Chondrocyte (in vitro differentiated cells): Measurements from ENCODE around the gene GC. TPM values are rescaled to one million over a fixed set of nuclear protein-coding genes. Genes with fewer than 3 reads are reported as not detected.
A peak's percentile ranks its signal among the peaks of the same experiment; 100 is the strongest.
"Not testable (repeated sequence)": the region's sequence is repeated elsewhere in the genome, so short reads cannot be mapped to it uniquely, and the experiment has no call there.

Experiments
- DNase-seq: peaks from one replicate; pipeline ENCODE4 v3.0.0; 2021; ENCODE audit warnings: mixed read lengths, low spot score
- H3K27ac Mint-ChIP-seq: one replicate; pipeline ENCODE4 v1.8.0; 2021; ENCODE audit warnings: mild to moderate bottlenecking, moderate library complexity, mixed read lengths; ENCODE audit not compliant: unreplicated experiment
- H3K27me3 Mint-ChIP-seq: 2 replicates; pipeline ENCODE4 v1.8.0; 2021; ENCODE audit warnings: low read depth, mixed read lengths
- H3K36me3 Mint-ChIP-seq: 2 replicates; pipeline ENCODE4 v1.8.0; 2021; ENCODE audit warnings: low read depth, mixed read lengths
- H3K4me1 Mint-ChIP-seq: 2 replicates; pipeline ENCODE4 v1.8.0; 2021; ENCODE audit warnings: low read depth, mild to moderate bottlenecking, mixed read lengths
- H3K4me3 Mint-ChIP-seq: one replicate; pipeline ENCODE4 v1.8.0; 2021; ENCODE audit warnings: mild to moderate bottlenecking, moderate library complexity, mixed read lengths; ENCODE audit not compliant: unreplicated experiment
- H3K9me3 Mint-ChIP-seq: 2 replicates; pipeline ENCODE4 v1.8.0; 2021; ENCODE audit warnings: low read depth, mixed read lengths
- CTCF ChIP-seq: fragments of 200-600 bp; sonication (generic); IDR thresholded peaks from 2 replicates; pipeline ENCODE4 v1.5.0; 2021; ENCODE audit warnings: antibody characterized with exemption, mild to moderate bottlenecking, moderate library complexity
- total RNA-seq: library from RNA; stranded (reverse); gene quantifications from 3 replicates; pipeline ENCODE4 v1.2.1, GENCODE V29; 2021

The GC gene
- total RNA-seq, 1 donor from 2014 or later: not detected

GRCh38 chr4:71765821-71766383, 18.0 kb downstream of the GC start:
- no peak for TF ChIP-seq CTCF
- H3K9me3 Mint-ChIP-seq: no peaks in the 10 kb centered on the region
- DNase-seq: no peak
- H3K27ac Mint-ChIP-seq: peak overlapping the region; percentile 15
- H3K27me3 Mint-ChIP-seq: peaks cover 41% of the 10 kb centered on the region
- H3K4me3 Mint-ChIP-seq: no peak overlapping the region
- no peaks in the 10 kb centered on the region for H3K4me1 Mint-ChIP-seq
- peaks cover 1% of the 10 kb centered on the region for H3K36me3 Mint-ChIP-seq

GRCh38 chr4:71765350-71765749, 18.5 kb downstream of the GC start:
- no peaks in the 10 kb centered on the region for H3K9me3 Mint-ChIP-seq
- H3K4me1 Mint-ChIP-seq: no peaks in the 10 kb centered on the region
- peaks cover 43% of the 10 kb centered on the region for H3K27me3 Mint-ChIP-seq
- no peak for DNase-seq
- no peak overlapping the region for H3K4me3 Mint-ChIP-seq
- peaks cover 1% of the 10 kb centered on the region for H3K36me3 Mint-ChIP-seq
- no peak for TF ChIP-seq CTCF
- no peak overlapping the region for H3K27ac Mint-ChIP-seq

- TF ChIP-seq CTCF: no peak
- no peak overlapping the region for H3K27ac Mint-ChIP-seq
- no peak for DNase-seq
- H3K27me3 Mint-ChIP-seq: peaks cover 22% of the 10 kb centered on the region
- H3K4me3 Mint-ChIP-seq: no peak overlapping the region
- no peaks in the 10 kb centered on the region for H3K4me1 Mint-ChIP-seq
- H3K9me3 Mint-ChIP-seq: no peaks in the 10 kb centered on the region
- no peaks in the 10 kb centered on the region for H3K36me3 Mint-ChIP-seq
Observed at GRCh38 chr4:71752383-71753042, 31.4 kb downstream of the GC start.

- H3K4me3 Mint-ChIP-seq: no peak overlapping the region
- DNase-seq: no peak
- H3K4me1 Mint-ChIP-seq: no peaks in the 10 kb centered on the region
- H3K36me3 Mint-ChIP-seq: no peaks in the 10 kb centered on the region
- no peak for TF ChIP-seq CTCF
- no peaks in the 10 kb centered on the region for H3K9me3 Mint-ChIP-seq
- H3K27me3 Mint-ChIP-seq: peaks cover 36% of the 10 kb centered on the region
- H3K27ac Mint-ChIP-seq: no peak overlapping the region
Observed at GRCh38 chr4:71749008-71749594, 34.8 kb downstream of the GC start.

GRCh38 chr4:71746379-71746778, 37.5 kb downstream of the GC start:
- no peak for DNase-seq
- H3K4me1 Mint-ChIP-seq: no peaks in the 10 kb centered on the region
- H3K27me3 Mint-ChIP-seq: peaks cover 35% of the 10 kb centered on the region
- H3K27ac Mint-ChIP-seq: no peak overlapping the region
- no peaks in the 10 kb centered on the region for H3K36me3 Mint-ChIP-seq
- no peak overlapping the region for H3K4me3 Mint-ChIP-seq
- no peaks in the 10 kb centered on the region for H3K9me3 Mint-ChIP-seq
- no peak for TF ChIP-seq CTCF

- not testable (repeated sequence) for H3K9me3 Mint-ChIP-seq, H3K27ac Mint-ChIP-seq
Observed at GRCh38 chr4:71738782-71739181, 45.1 kb downstream of the GC start.

More at GRCh38 chr4:71738782-71739181, 45.1 kb downstream of the GC start:
- H3K36me3 Mint-ChIP-seq, H3K4me1 Mint-ChIP-seq, DNase-seq, H3K27me3 Mint-ChIP-seq, H3K4me3 Mint-ChIP-seq: not testable (repeated sequence)
